GM12878 (cell line): ENCODE data around the gene ICE2. TPM values are rescaled to one million over a fixed set of nuclear protein-coding genes. Genes with fewer than 3 reads are reported as not detected.

Experiments
- ATAC-seq: fragments of 200-7000 bp; cut with Tn5 transposase; 3 replicates; pipeline ENCODE4 v1.9.1; 2020; ENCODE audit warnings: mild to moderate bottlenecking, moderate library complexity
- BruUV-seq: library from RNA; stranded (reverse); fragments of 400-500 nt; replicated peaks from 2 replicates; lab custom pipeline; 2021; lab: Mats Ljungman, UMichigan
- CTCF ChIA-PET: fragments of 300-600 bp; sonication (Branson Sonifier 250); formaldehyde crosslinking; extraction: SDS; loops from one replicate; lab custom pipeline; 2021; ENCODE audit warnings: inconsistent platforms; lab: Yijun Ruan, JAX
- POLR2A ChIA-PET: fragments of 350-600 bp; formaldehyde crosslinking; extraction: SDS; loops from one replicate; lab custom pipeline; 2021; ENCODE audit warnings: inconsistent platforms; lab: Charles Lee
- RAD21 ChIA-PET: fragments of 300-600 bp; sonication (Branson Sonifier 250); formaldehyde crosslinking; loops from one replicate; lab custom pipeline; 2023; ENCODE audit warnings: antibody characterized with exemption; ENCODE audit not compliant: unreplicated experiment; lab: Charles Lee
- SMC1A ChIA-PET: fragments of 300-600 bp; sonication (Branson Sonifier 250); formaldehyde crosslinking; loops from one replicate; lab custom pipeline; 2023; ENCODE audit not compliant: unreplicated experiment, uncharacterized antibody; lab: Charles Lee
- DNase-seq: peaks from one replicate; pipeline ENCODE4 v3.0.0-alpha.2; 2011; ENCODE audit warnings: low read depth, low spot score
- FAIRE-seq: peaks from 3 replicates; lab custom pipeline; 2011; peaks lifted over from hg19 to GRCh38; lab: Jason Lieb, UNC
- H2AFZ ChIP-seq: 2 replicates; pipeline ENCODE4 v1.6.0; 2011; ENCODE audit warnings: low read depth, low read length, control low read depth; ENCODE audit not compliant: control insufficient read depth
- H3K27ac ChIP-seq: 2 replicates; pipeline ENCODE4 v1.5.1; 2011; ENCODE audit warnings: control low read depth; ENCODE audit not compliant: control insufficient read depth, insufficient read depth
- H3K27me3 ChIP-seq, 2 experiments: replicated peaks in 1 of 2; 2 replicates each; pipeline versions ENCODE4 v1.6.0 to v1.6.1; 2011; ENCODE audit warnings: low read length in 1 of 2; ENCODE audit not compliant: control insufficient read depth in 2 of 2, insufficient read depth in 2 of 2
- H3K36me3 ChIP-seq, 2 experiments: 2 replicates each; pipeline ENCODE4 v1.5.1; 2011; ENCODE audit warnings: low read length in 1 of 2; ENCODE audit not compliant: control insufficient read depth in 2 of 2, insufficient read depth in 2 of 2
- H3K4me1 ChIP-seq: 2 replicates; pipeline ENCODE4 v1.6.1; 2011; ENCODE audit warnings: mild to moderate bottlenecking, low read length, moderate library complexity, mixed read lengths; ENCODE audit not compliant: control insufficient read depth, insufficient read depth
- H3K4me2 ChIP-seq: 2 replicates; pipeline ENCODE4 v1.6.0; 2011; ENCODE audit warnings: control low read depth; ENCODE audit not compliant: control insufficient read depth, insufficient read depth
- H3K4me3 ChIP-seq: fragments of 200-600 bp; sonication (generic); 2 replicates; pipeline ENCODE4 v1.5.1; 2016
- H3K79me2 ChIP-seq: 2 replicates; pipeline ENCODE4 v1.6.0; 2011; ENCODE audit warnings: low read length; ENCODE audit not compliant: control insufficient read depth, insufficient read depth
- H3K9ac ChIP-seq: 2 replicates; pipeline ENCODE4 v1.8.0; 2011; ENCODE audit warnings: low read length, control low read depth, mixed read lengths; ENCODE audit not compliant: control insufficient read depth, insufficient read depth
- H3K9me3 ChIP-seq: replicated peaks from 3 replicates; pipeline ENCODE4 v1.5.1; 2011; ENCODE audit warnings: mild to moderate bottlenecking, low read length; ENCODE audit not compliant: control insufficient read depth, insufficient read depth
- H4K20me1 ChIP-seq: 2 replicates; pipeline ENCODE4 v1.6.0; 2011; ENCODE audit not compliant: control insufficient read depth, insufficient read depth
- BCL11A ChIP-seq: IDR thresholded peaks from 2 replicates; pipeline ENCODE4 v1.6.1; 2011; ENCODE audit warnings: low read depth, low read length
- BHLHE40 ChIP-seq, 2 experiments: fragments of 450-650 bp in 1 of 2; IDR thresholded peaks; 2 replicates each; pipeline ENCODE4 v1.6.1; 2011 to 2017; ENCODE audit warnings: low read depth in 2 of 2, borderline replicate concordance in 1 of 2, improper control_type of control experiment in 1 of 2, low read length in 1 of 2, mild to moderate bottlenecking in 1 of 2
- BRCA1 ChIP-seq: IDR thresholded peaks from 2 replicates; pipeline ENCODE4 v1.6.1; 2011; ENCODE audit warnings: low read depth, low read length, improper control_type of control experiment
- ESRRA ChIP-seq: IDR thresholded peaks from 2 replicates; pipeline ENCODE4 v1.6.1; 2012; ENCODE audit warnings: mild to moderate bottlenecking, low read length, improper control_type of control experiment
- HDGF ChIP-seq: fragments of 450-650 bp; IDR thresholded peaks from 2 replicates; pipeline ENCODE4 v1.6.1; 2016; ENCODE audit warnings: antibody characterized with exemption
- MYC ChIP-seq: IDR thresholded peaks from 2 replicates; pipeline ENCODE4 v1.6.1; 2011; ENCODE audit warnings: mild to moderate bottlenecking, low read length, moderate library complexity, inconsistent platforms; ENCODE audit not compliant: insufficient read depth, insufficient replicate concordance, insufficient read length, severe bottlenecking
- NFIC ChIP-seq: IDR thresholded peaks from 2 replicates; pipeline ENCODE4 v1.6.1; 2012; ENCODE audit warnings: low read depth, mild to moderate bottlenecking, inconsistent platforms, low read length, moderate library complexity
- PAX5 ChIP-seq: IDR thresholded peaks from 2 replicates; pipeline ENCODE4 v1.6.1; 2011; ENCODE audit warnings: low read depth, low read length, borderline replicate concordance
- RAD21 ChIP-seq: IDR thresholded peaks from 2 replicates; pipeline ENCODE4 v1.6.1; 2011; ENCODE audit warnings: mild to moderate bottlenecking, low read depth, low read length, moderate library complexity; ENCODE audit not compliant: insufficient read depth
- SREBF1 ChIP-seq: IDR thresholded peaks from 2 replicates; pipeline ENCODE4 v1.6.1; 2012; ENCODE audit warnings: mild to moderate bottlenecking, low read length
- TCF12 ChIP-seq: IDR thresholded peaks from 2 replicates; pipeline ENCODE4 v1.6.1; 2011; ENCODE audit warnings: low read depth, mild to moderate bottlenecking, low read length
- ZNF274 ChIP-seq: IDR thresholded peaks from one replicate; pipeline ENCODE4 v1.8.0; 2011; ENCODE audit not compliant: insufficient read length, insufficient read depth
- WGBS: methylation state at CpG from one replicate; pipeline ENCODE4 v1.1.6; 2016; ENCODE audit warnings: low lambda C conversion rate; ENCODE audit not compliant: insufficient replicate concordance, insufficient coverage; ENCODE audit errors: missing lambda C conversion rate; 5-methylcytosine and 5-hydroxymethylcytosine counted together
- in situ Hi-C: fragments of 300-500 bp; cut with MboI; formaldehyde crosslinking; loops from 9 replicates; pipeline ENCODE4 v1.14.3; 2018; ENCODE audit warnings: mixed read lengths
- intact Hi-C: fragments of 100-400 bp; cut with micrococcal nuclease; formaldehyde crosslinking; loops from one replicate; pipeline ENCODE4 v1.14.2; 2022; ENCODE audit not compliant: unreplicated experiment
- polyA plus RNA-seq, 11 experiments: library from polyadenylated mRNA; depleted of rRNA in 4 of 11; unstranded in 6 of 11; stranded (reverse) in 5 of 11; fragments of >200 nt; fragmentation: Nextera tagmentation in 4 of 11; fragmentation: Illumina TruSeq in 1 of 11; extraction: Ambion mirVana in 4 of 11; extraction: Trizol in 1 of 11; gene quantifications; 1 replicate in 1 of 11; 2 replicates in 10 of 11; pipeline versions ENCODE4 v1.2.1 to v1.2.3, GENCODE V29; 2011 to 2016; ENCODE audit warnings: inconsistent platforms in 2 of 11, missing spikeins in 2 of 11, low read depth in 1 of 11
- total RNA-seq, 4 experiments: library from RNA; depleted of rRNA in 3 of 4; stranded (reverse); fragments of >200 nt in 3 of 4; fragmentation: Illumina TruSeq in 1 of 4; extraction: Trizol in 1 of 4; gene quantifications; 2 replicates each; pipeline versions ENCODE4 v1.2.1 to v1.2.3, GENCODE V29; 2013 to 2021
- TF ChIP-seq, protein P1 (sequence below): IDR thresholded peaks from 2 replicates; pipeline ENCODE4 v1.6.1; 2011; ENCODE audit warnings: borderline replicate concordance, low read depth, mild to moderate bottlenecking, moderate library complexity, mixed read lengths, low read length; ENCODE audit not compliant: insufficient read depth; ENCODE audit errors: extremely low read length
- TF ChIP-seq, protein P2 (sequence below): IDR thresholded peaks from 2 replicates; pipeline ENCODE4 v1.6.1; 2011; ENCODE audit warnings: mild to moderate bottlenecking, low read depth, low read length, moderate library complexity; ENCODE audit not compliant: insufficient replicate concordance

Gene ICE2
- total and polyA plus RNA-seq, 10 of the 15 experiments (the other 5 are each of a cell fraction or from before 2014, with no cell fraction given), result 14.2 to 62.0 (median 44.9) TPM

DNA sequence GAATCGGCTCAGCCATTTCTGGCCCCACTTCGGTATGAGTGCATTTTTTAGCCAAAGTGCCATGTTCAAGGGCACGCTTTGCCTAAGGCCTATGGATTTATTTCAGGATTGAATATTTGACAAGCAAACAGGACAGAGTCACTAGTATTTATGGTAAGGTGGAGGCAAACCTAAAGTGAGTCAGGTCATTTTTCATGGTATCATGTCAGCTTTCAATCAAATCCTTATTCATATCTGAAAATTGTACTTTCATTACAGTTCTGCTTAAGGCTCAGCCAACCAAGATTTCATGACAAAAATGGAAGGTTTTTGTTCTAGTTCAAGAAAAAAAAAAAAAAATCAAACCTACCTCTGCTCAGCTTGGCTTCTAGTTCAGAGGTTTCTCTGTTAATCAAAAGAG lies 30.5 kb upstream of the ICE2 start:
- FAIRE-seq, result peak; percentile 18
- no peak for ATAC-seq
- peaks cover 0 to 9% of the 10 kb centered on the region in 2 experiments for H3K36me3 ChIP-seq
- POLR2A ChIA-PET, result interaction anchor here (0.6 to 1.6 kb wide), 4 partner anchors 42 to 1588 kb away, joined by 3 to 5 read pairs (median 4); no protein-coding TSS in a partner anchor
- no peak overlapping the region for H3K4me3 ChIP-seq
- H3K9ac ChIP-seq, result no peak overlapping the region
- H2AFZ ChIP-seq, result no peak overlapping the region
- no TSS peak for BruUV-seq
- in situ Hi-C loops (loop anchor here (25.0 kb wide), 1 partner anchor 1328 kb away; no protein-coding TSS in a partner anchor), intact Hi-C loops (loop anchor here (2.0 to 10.0 kb wide), 4 partner anchors 75 to 1325 kb away; no protein-coding TSS in a partner anchor)
- no peaks in the 10 kb centered on the region for H3K9me3 ChIP-seq
- H3K4me2 ChIP-seq, result no peak overlapping the region
- DNase-seq, result no peak
- H4K20me1 ChIP-seq, result no peaks in the 10 kb centered on the region
- RAD21 ChIA-PET, result interaction anchor here (0.9 to 5.3 kb wide), 9 partner anchors 8 to 423 kb away, joined by 3 to 43 read pairs (median 9); no protein-coding TSS in a partner anchor
- H3K27ac ChIP-seq, result no peak overlapping the region; the same call in 1 of the 2 replicates
- SMC1A ChIA-PET, result interaction anchor here (1.0 to 5.4 kb wide), 13 partner anchors 12 to 407 kb away, joined by 3 to 71 read pairs (median 9); no protein-coding TSS in a partner anchor
- WGBS, result 91% methylated on average over 3 of the region's 3 CpGs
- no peaks in the 10 kb centered on the region; the same call in 1 of the 2 replicates for H3K79me2 ChIP-seq
- CTCF ChIA-PET, result interaction anchor here (0.6 to 17.5 kb wide), 11 partner anchors 9 to 407 kb away, joined by 3 to 222 read pairs (median 13); no protein-coding TSS in a partner anchor
- no peak for TF ChIP-seq NFIC
- no peak for TF ChIP-seq BHLHE40 (IDR thresholded peaks at IDR 0.05; ENCODE audit: borderline replicate concordance in 1 of 2, low read depth in 2 of 2, low read length in 1 of 2)
- no peak for TF ChIP-seq PAX5
- TF ChIP-seq ESRRA, result no peak
- no peak for TF ChIP-seq ZNF274
- no peak for TF ChIP-seq HDGF
- no peak for TF ChIP-seq MYC
- TF ChIP-seq, protein P1, sequence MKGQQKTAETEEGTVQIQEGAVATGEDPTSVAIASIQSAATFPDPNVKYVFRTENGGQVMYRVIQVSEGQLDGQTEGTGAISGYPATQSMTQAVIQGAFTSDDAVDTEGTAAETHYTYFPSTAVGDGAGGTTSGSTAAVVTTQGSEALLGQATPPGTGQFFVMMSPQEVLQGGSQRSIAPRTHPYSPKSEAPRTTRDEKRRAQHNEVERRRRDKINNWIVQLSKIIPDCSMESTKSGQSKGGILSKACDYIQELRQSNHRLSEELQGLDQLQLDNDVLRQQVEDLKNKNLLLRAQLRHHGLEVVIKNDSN, result no peak
- TF ChIP-seq, protein P2, sequence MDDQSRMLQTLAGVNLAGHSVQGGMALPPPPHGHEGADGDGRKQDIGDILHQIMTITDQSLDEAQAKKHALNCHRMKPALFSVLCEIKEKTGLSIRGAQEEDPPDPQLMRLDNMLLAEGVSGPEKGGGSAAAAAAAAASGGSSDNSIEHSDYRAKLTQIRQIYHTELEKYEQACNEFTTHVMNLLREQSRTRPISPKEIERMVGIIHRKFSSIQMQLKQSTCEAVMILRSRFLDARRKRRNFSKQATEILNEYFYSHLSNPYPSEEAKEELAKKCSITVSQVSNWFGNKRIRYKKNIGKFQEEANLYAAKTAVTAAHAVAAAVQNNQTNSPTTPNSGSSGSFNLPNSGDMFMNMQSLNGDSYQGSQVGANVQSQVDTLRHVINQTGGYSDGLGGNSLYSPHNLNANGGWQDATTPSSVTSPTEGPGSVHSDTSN, result no peak
- no peak for TF ChIP-seq BRCA1
- no peak for TF ChIP-seq TCF12
- no peak for TF ChIP-seq BCL11A
- no peak for TF ChIP-seq SREBF1
- no peak for TF ChIP-seq RAD21
- H3K27me3 ChIP-seq, result no peaks in the 10 kb centered on the region
- peaks cover 18% of the 10 kb centered on the region for H3K4me1 ChIP-seq
